ENCODE measurements around the gene LYRM4. TPM values are rescaled to one million over a fixed set of nuclear protein-coding genes. Genes with fewer than 3 reads are reported as not detected.

The LYRM4 gene
- total and polyA plus RNA-seq, 2 donors = 20.6 to 20.8 TPM

DNA sequence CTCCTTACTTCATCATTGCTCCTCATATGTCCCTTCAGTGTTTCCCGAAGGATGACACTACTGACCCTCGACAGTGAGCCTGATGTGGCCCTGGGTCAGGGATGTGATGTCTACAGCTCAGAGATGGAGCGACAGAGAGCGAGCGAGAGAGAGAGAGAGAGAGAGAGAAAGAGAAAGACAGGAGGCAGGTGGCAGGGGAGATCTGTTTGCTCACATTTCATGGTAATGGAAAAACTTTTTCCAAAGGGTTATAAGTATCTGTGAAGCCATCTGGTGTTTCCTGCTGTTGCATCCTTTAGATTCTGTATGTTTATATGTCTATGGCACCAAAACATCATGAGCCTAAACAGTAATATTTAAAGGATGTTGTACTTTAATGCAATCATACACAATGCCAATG lies 98.4 kb downstream of the LYRM4 start:
- peaks cover 1% of the 10 kb centered on the region for H3K4me1 ChIP-seq (ENCODE audit: insufficient read depth)
- H3K36me3 ChIP-seq (ENCODE audit: insufficient read depth) = no peaks in the 10 kb centered on the region
- WGBS = 84% methylated on average over 5 of the region's 5 CpGs
- no peak for DNase-seq (ENCODE audit: extremely low spot score)
- no peak overlapping the region for H3K27ac ChIP-seq (ENCODE audit: low read depth)
- H3K4me3 ChIP-seq (ENCODE audit: low read depth, low read length) = no peak overlapping the region

DNA sequence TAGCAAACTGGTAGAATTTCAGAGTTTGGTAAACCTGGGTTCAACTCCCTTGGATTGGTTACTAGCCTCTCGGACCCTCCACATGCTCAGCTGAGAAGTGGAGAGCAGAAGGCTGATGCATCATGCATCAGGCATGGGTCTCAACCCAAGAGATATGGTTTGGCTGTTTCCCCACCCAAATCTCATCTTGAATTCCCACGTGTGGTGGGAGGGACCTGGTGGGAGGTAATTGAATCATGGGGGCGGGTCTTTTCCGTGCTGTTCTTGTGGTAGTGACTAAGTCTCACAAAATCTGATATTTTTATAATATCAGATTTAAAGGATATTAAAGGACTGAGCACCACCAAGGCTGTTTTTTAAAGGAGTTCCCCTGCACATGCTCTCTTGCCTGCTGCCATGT lies 100.5 kb downstream of the LYRM4 start:
- H3K4me1 ChIP-seq (ENCODE audit: insufficient read depth) = peaks cover 1% of the 10 kb centered on the region
- WGBS = 89% methylated on average over 4 of the region's 4 CpGs

DNA sequence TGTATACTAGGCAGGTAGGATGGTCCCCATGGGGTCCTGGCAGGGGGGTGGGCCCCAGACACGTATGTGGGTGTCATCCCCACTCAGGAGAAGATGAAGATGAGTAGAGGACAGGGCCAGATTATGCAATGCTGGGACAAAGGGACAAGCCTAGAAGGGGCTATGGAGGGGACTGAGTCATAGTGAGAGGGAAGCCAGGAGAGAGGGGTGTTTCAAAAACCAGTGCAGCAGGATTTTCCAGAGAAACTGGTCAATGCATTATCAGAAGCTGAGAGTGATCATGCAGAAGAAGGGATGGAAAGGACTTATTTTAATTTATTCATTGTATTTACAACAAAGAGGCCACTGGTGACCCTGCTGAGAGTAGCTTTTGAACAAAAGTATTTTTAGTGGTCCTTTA lies 101.6 kb downstream of the LYRM4 start:
- peaks cover 1% of the 10 kb centered on the region for H3K4me1 ChIP-seq (ENCODE audit: insufficient read depth)
- no peak for DNase-seq (ENCODE audit: extremely low spot score)
- WGBS = 88% methylated on average over 1 of the region's 1 CpG

More for the DNA sequence above, 100.5 kb downstream of the LYRM4 start:
- no peak for DNase-seq (ENCODE audit: extremely low spot score)
- Histone ChIP-seq H3K4me3 (ENCODE audit: low read depth, low read length) (no peak overlapping the region), H3K36me3 (ENCODE audit: insufficient read depth) (no peaks in the 10 kb centered on the region), H3K27ac (ENCODE audit: low read depth) (no peak overlapping the region)

DNA sequence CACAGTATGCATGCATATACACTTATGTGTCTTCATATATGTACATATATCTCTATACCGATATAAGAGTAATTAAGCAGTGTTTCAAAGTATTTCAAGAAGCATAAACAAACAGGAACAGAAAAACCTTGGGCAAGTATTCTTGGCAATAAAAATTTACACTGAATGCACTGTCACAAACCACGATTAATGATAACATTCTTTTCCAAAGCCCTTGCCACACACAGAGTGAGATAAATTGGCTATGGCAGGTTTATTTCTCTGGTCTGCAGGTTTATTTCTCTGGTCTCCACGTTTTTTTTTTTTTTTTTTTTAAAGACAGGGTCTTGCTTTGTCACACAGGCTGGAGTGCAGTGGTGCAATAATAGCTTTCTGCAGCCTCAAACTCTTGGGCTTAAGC lies 102.6 kb downstream of the LYRM4 start:
- Histone ChIP-seq H3K27ac (ENCODE audit: low read depth) (no peak overlapping the region), H3K36me3 (ENCODE audit: insufficient read depth) (no peaks in the 10 kb centered on the region), H3K4me1 (ENCODE audit: insufficient read depth) (peaks cover 1% of the 10 kb centered on the region), H3K4me3 (ENCODE audit: low read depth, low read length) (no peak overlapping the region)
- WGBS = 41% methylated on average over 3 of the region's 3 CpGs
- no peak for DNase-seq (ENCODE audit: extremely low spot score)

More for the DNA sequence above, 101.6 kb downstream of the LYRM4 start:
- Histone ChIP-seq H3K36me3 (ENCODE audit: insufficient read depth) (no peaks in the 10 kb centered on the region), H3K27ac (ENCODE audit: low read depth) (no peak overlapping the region), H3K4me3 (ENCODE audit: low read depth, low read length) (no peak overlapping the region)

DNA sequence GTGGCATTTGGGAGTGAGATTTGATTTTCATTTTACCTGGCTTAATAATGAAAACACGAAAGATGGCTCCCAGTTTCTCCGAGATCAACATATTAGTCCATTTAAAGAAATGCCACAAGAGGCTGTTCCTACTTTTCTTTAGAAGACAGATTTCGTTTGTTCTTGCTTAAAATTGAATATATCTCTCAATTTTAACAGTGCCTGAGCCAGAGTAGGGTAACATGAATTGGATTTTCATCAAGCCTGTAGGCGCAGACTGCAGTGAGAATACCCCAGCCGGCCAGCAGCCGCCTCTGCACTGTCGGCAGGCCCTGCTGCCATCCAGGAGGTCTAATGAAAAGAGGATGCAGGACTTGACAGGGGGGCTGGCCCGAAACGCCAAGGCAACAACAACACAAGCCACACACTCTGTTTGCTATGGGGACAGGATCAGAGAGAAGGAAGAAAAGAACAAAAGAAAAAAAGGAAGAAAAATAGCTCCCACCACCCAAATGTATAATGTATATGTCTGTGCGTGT lies 103.1 kb downstream of the LYRM4 start:
- H3K4me1 ChIP-seq (ENCODE audit: insufficient read depth) = peaks cover 1% of the 10 kb centered on the region
- DNase-seq (ENCODE audit: extremely low spot score) = no peak
- WGBS = 82% methylated on average over 10 of the region's 10 CpGs
- H3K27ac ChIP-seq (ENCODE audit: low read depth) = no peak overlapping the region
- no peak overlapping the region for H3K4me3 ChIP-seq (ENCODE audit: low read depth, low read length)
- no peaks in the 10 kb centered on the region for H3K36me3 ChIP-seq (ENCODE audit: insufficient read depth)

DNA sequence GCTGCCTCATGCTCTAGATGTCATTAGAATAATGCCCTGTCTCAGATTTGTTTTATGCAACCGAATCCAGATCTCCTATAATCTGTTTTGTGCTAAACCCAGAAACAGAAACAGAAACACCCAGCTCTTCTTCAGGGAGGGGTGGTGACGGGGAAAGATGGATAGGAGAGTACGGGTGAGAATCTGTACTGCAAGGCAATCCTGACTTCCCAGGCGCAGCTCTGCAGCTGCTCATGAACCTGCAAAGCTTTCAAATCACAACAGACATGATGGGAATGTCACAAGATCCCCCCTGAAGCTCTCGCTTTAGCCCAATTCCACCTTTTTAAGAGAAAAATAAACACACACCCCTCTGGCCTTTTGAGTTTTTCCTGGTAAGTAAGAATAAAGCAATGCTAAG lies 104.1 kb downstream of the LYRM4 start:
- WGBS = 84% methylated on average over 5 of the region's 5 CpGs
- DNase-seq (ENCODE audit: extremely low spot score) = no peak

DNA sequence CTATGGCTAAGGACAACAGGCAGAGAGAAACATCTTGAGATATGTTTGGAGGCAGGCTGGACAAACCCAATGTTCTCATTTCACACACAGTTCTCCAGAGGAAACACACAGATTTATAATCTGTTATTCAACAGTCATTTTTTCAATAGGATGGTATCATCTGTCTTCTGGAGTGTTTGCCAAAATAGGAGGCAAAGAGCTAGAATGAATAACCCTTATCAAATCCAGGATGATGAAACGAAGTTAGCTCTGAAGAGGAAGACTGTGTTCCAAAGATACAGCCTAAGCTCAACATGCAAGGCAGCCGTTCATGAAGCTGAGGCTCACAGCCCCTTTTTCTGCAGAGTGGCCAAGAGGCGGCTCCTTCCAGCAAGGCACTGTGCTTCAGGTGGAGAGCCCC lies 104.8 kb downstream of the LYRM4 start:
- no peaks in the 10 kb centered on the region for H3K36me3 ChIP-seq (ENCODE audit: insufficient read depth)
- no peak for DNase-seq (ENCODE audit: extremely low spot score)

More for the DNA sequence above, 104.1 kb downstream of the LYRM4 start:
- H3K27ac ChIP-seq (ENCODE audit: low read depth) = no peak overlapping the region
- H3K4me3 ChIP-seq (ENCODE audit: low read depth, low read length) = no peak overlapping the region
- H3K4me1 ChIP-seq (ENCODE audit: insufficient read depth) = peaks cover 1% of the 10 kb centered on the region
- H3K36me3 ChIP-seq (ENCODE audit: insufficient read depth) = no peaks in the 10 kb centered on the region

DNA sequence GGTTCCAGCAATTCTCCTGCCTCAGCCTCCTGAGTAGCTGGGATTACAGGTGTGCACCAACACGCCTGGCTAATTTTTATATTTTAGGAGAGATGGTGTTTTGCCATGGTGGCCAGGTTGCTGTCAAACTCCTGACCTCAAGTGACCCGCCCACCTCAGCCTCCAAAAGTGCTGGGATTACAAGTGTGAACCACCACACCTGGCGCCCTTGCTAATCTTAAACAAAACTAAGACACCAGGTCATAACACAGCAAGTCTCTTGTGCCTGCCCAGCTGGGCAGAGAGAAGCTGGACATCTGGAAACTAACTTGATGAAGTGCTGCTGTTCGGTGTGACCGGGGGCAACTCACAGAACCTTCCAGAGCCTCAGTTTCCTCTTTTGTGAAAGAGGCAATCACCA lies 107.6 kb downstream of the LYRM4 start:
- WGBS = 93% methylated on average over 5 of the region's 5 CpGs
- Histone ChIP-seq H3K36me3 (ENCODE audit: insufficient read depth) (no peaks in the 10 kb centered on the region), H3K27ac (ENCODE audit: low read depth) (no peak overlapping the region), H3K4me1 (ENCODE audit: insufficient read depth) (no peaks in the 10 kb centered on the region), H3K4me3 (ENCODE audit: low read depth, low read length) (no peak overlapping the region)
- DNase-seq (ENCODE audit: extremely low spot score) = no peak

More for the DNA sequence above, 104.8 kb downstream of the LYRM4 start:
- WGBS = 83% methylated on average over 3 of the region's 3 CpGs
- no peak overlapping the region for H3K4me3 ChIP-seq (ENCODE audit: low read depth, low read length)
- H3K27ac ChIP-seq (ENCODE audit: low read depth) = no peak overlapping the region
- peaks cover 1% of the 10 kb centered on the region for H3K4me1 ChIP-seq (ENCODE audit: insufficient read depth)

DNA sequence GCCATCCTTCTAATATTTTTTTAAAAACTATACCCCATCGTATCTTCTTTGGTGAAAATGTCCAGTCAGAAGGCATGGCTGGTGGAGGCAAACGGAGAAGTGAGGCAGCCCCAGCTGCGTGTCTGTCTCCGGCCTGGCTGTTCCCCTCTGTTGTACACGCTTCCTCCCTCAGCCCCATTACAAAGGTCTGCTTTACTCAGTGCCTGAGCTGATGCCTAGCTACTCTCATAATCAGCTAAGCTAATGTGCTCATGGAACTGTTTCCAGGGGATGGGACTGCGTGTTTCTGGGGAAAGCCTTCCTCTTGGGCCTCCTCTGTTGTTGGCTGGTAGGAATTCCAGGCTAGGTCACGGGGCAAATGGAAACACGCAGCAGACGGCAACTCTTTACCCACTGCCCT lies 108.3 kb downstream of the LYRM4 start:
- DNase-seq (ENCODE audit: extremely low spot score) = no peak
- Histone ChIP-seq H3K36me3 (ENCODE audit: insufficient read depth) (no peaks in the 10 kb centered on the region), H3K4me3 (ENCODE audit: low read depth, low read length) (no peak overlapping the region), H3K27ac (ENCODE audit: low read depth) (no peak overlapping the region), H3K4me1 (ENCODE audit: insufficient read depth) (no peaks in the 10 kb centered on the region)
- WGBS = 90% methylated on average over 9 of the region's 9 CpGs

DNA sequence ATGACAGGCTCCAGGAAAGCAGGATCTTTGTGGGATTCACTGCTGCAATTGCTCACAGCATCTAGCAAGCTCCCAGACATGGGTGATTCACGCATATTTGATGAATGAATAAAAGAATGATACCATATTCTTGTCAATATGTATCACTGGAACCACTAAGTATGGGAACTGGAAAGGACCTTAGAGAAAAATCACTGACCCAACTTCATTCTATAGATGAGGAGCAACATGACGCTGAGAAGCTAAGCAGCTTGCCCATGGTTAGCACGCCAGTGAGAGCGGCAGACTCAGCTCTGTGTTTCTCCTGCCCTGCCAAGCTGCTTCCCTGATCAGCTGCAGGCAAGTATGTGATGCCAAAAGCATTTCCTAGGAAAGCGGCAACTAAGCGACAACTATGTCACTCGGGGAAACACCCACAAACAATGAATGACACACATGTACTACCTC lies 108.8 kb downstream of the LYRM4 start:
- no peaks in the 10 kb centered on the region for H3K36me3 ChIP-seq (ENCODE audit: insufficient read depth)
- H3K4me3 ChIP-seq (ENCODE audit: low read depth, low read length) = no peak overlapping the region
- H3K4me1 ChIP-seq (ENCODE audit: insufficient read depth) = no peaks in the 10 kb centered on the region
- WGBS = 71% methylated on average over 7 of the region's 7 CpGs
- no peak for DNase-seq (ENCODE audit: extremely low spot score)
- H3K27ac ChIP-seq (ENCODE audit: low read depth) = no peak overlapping the region

DNA sequence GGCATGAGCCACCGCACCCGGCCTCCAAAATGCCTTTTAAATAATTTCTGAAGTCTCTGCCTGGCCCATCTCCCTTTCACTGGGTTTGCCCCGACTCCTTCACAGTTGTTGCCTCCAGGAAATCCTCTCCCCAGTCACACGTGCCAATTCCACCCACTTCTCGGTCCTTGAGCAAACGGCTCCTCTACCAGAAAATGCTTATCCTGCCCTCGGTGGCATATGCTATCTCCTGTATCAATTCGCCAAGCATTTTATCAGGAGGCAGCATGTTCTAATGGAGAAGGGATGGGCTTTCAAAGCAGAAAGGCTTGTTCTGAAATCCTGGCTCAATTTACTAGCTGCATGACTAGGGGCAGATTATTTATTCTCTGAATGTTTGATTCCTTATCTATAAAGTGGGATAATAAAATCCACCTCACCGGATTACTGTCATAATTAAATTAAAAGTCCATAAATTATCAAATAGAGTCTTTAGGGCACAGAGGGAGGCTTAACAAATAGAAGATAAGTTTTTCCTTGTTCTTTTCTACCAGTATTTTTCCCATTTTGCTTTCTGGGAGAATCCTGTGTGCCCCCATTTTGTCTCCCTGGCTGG lies 109.3 kb downstream of the LYRM4 start:
- Histone ChIP-seq H3K36me3 (ENCODE audit: insufficient read depth) (no peaks in the 10 kb centered on the region), H3K27ac (ENCODE audit: low read depth) (no peak overlapping the region), H3K4me3 (ENCODE audit: low read depth, low read length) (no peak overlapping the region), H3K4me1 (ENCODE audit: insufficient read depth) (no peaks in the 10 kb centered on the region)
- no peak for DNase-seq (ENCODE audit: extremely low spot score)
- 36% methylated on average over 9 of the region's 9 CpGs for WGBS

DNA sequence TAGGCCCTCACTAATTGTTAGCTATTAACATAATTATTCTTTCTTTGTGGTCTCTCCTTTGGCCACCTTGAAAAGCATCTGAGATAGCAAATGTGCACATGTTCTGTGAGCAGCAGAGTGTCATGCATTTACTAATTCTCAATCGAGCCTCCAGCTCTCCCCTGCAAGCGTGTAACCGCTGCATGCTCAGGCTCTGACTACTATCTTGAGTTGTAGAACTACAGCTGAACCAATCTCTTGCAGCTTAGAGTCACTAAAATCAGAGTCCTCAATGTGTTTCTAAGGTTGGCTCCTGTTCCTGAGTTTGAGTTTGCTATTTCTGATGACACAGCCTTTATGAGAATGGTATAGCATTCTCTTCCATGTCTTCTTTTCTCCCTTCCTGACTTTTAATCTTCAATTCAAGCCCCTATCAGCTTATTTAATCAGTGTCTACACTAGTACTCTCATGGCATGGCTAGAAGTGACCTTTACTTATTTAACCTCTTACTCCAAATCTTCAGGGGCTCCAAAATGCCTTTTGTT lies 110.1 kb downstream of the LYRM4 start:
- H3K4me3 ChIP-seq (ENCODE audit: low read depth, low read length) = no peak overlapping the region
- no peaks in the 10 kb centered on the region for H3K4me1 ChIP-seq (ENCODE audit: insufficient read depth)
- no peak for DNase-seq (ENCODE audit: extremely low spot score)
- 89% methylated on average over 3 of the region's 3 CpGs for WGBS
- H3K27ac ChIP-seq (ENCODE audit: low read depth) = no peak overlapping the region
- no peaks in the 10 kb centered on the region for H3K36me3 ChIP-seq (ENCODE audit: insufficient read depth)

DNA sequence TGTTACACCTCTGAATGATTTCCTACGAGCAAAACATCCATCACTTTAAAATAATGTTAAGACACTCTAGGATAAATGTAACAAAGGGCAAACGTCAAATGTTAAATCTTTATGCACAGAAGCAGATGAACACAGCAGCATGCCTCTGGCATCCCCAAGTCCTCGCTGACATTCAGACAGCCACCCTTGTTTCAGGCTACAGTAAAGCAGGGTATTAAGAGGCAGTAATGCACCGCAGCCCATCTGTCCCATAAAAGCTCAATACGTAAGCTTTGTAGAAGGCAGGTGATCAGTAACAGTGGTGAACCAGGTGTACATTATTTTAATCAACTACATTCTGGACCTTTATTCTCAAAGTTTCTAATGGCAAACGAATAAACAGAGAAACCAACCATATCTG lies 110.9 kb downstream of the LYRM4 start:
- Histone ChIP-seq H3K36me3 (ENCODE audit: insufficient read depth) (no peaks in the 10 kb centered on the region), H3K27ac (ENCODE audit: low read depth) (no peak overlapping the region), H3K4me1 (ENCODE audit: insufficient read depth) (no peaks in the 10 kb centered on the region), H3K4me3 (ENCODE audit: low read depth, low read length) (no peak overlapping the region)
- DNase-seq (ENCODE audit: extremely low spot score) = no peak
- 91% methylated on average over 6 of the region's 6 CpGs for WGBS

DNA sequence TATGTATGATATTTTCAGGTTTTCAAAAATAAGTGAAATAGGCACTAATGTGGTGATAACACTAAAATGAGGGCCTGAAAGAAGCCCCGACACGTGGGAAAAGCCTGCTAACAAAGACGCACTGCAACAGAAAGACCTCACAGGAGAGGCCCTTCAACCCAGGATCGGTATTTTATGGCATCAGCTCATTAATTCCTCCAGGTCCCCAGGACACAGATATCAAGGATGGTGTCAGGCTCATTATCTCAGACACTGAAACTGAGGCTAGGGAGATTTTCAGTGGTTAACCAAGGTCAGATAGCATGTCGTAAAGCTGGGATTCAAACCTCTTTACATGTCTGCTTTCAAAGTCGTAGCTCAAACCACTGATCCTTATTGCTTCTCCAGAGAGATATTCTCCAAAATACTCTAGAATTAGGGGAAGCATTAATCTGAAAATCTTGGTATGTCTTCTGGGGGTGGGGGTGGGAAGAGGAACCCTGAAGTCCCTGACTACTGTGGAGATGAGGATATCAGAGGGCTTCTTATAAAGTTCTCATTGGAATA lies 111.5 kb downstream of the LYRM4 start:
- 88% methylated on average over 6 of the region's 6 CpGs for WGBS
- no peaks in the 10 kb centered on the region for H3K4me1 ChIP-seq (ENCODE audit: insufficient read depth)
- no peaks in the 10 kb centered on the region for H3K36me3 ChIP-seq (ENCODE audit: insufficient read depth)
- no peak overlapping the region for H3K27ac ChIP-seq (ENCODE audit: low read depth)
- DNase-seq (ENCODE audit: extremely low spot score) = no peak
- no peak overlapping the region for H3K4me3 ChIP-seq (ENCODE audit: low read depth, low read length)
